Prostate gland (tissue), 2 donors: ENCODE results near the gene DDN.

ENCODE experiments used
- CTCF ChIP-seq, 4 experiments: fragments of 200-600 bp in 2 of 4; fragments of 450-650 bp in 2 of 4; sonication (generic) in 2 of 4; IDR thresholded peaks; 1 replicate in 3 of 4; 2 replicates in 1 of 4; pipeline ENCODE4 v1.5.1; 2016 to 2019; ENCODE audit warnings: antibody characterized with exemption in 4 of 4, mild to moderate bottlenecking in 2 of 4, moderate library complexity in 2 of 4
- POLR2A ChIP-seq: fragments of 450-650 bp; IDR thresholded peaks from one replicate; pipeline ENCODE4 v1.6.1; 2016; ENCODE audit warnings: antibody characterized with exemption, mild to moderate bottlenecking

GRCh38 chr12:49019120-49019430 is 19.9 kb upstream of the DDN start:
- TF ChIP-seq CTCF (IDR thresholded peaks at IDR 0.05) (no peak), POLR2A (no peak)
